SK-N-SH (cell line): ENCODE measurements around the gene MEF2D. TPM values are rescaled to one million over a fixed set of nuclear protein-coding genes. Genes with fewer than 3 reads are reported as not detected.

Experiments
- CTCF ChIA-PET: fragments of 300-600, 350-600 bp; formaldehyde crosslinking; extraction: SDS; loops from one replicate; lab custom pipeline; 2021; lab: Yijun Ruan, JAX
- POLR2A ChIA-PET: fragments of 350-600 bp; sonication (Branson Sonifier 250); formaldehyde crosslinking; extraction: SDS; loops from one replicate; lab custom pipeline; 2020; ENCODE audit warnings: antibody characterized with exemption, inconsistent platforms; lab: Yijun Ruan, JAX
- DNase-seq: peaks from one replicate; pipeline ENCODE4 v3.0.0; 2012
- H2AFZ ChIP-seq: fragments of 200-600 bp; sonication (generic); 2 replicates; pipeline ENCODE4 v1.8.1; 2016; ENCODE audit warnings: antibody characterized with exemption, mild to moderate bottlenecking, low read depth
- H3F3A ChIP-seq: fragments of 200-600 bp; sonication (generic); replicated peaks from 2 replicates; pipeline ENCODE3; 2016; ENCODE audit warnings: antibody characterized with exemption, mild to moderate bottlenecking; ENCODE audit not compliant: insufficient read depth
- H3K27ac ChIP-seq, 2 experiments: fragments of 200-500 bp in 1 of 2; fragments of 200-600 bp in 1 of 2; sonication (Bioruptor generic) in 1 of 2; sonication (generic), shearing (Covaris generic) in 1 of 2; 2 replicates each; pipeline versions ENCODE4 v1.5.1 to v1.6.1; 2014 to 2016; ENCODE audit warnings: low read depth in 2 of 2, inconsistent platforms in 1 of 2, low read length in 1 of 2, mild to moderate bottlenecking in 1 of 2, mixed read lengths in 1 of 2
- H3K27me3 ChIP-seq: fragments of 200-600 bp; sonication (generic), shearing (Covaris generic); 2 replicates; pipeline ENCODE4 v1.6.1; 2016; ENCODE audit warnings: mixed run types; ENCODE audit not compliant: insufficient read depth
- H3K36me3 ChIP-seq, 2 experiments: fragments of 200-500 bp in 1 of 2; fragments of 200-600 bp in 1 of 2; sonication (Bioruptor generic) in 1 of 2; sonication (generic) in 1 of 2; replicated peaks in 1 of 2; 2 replicates each; pipeline versions ENCODE3 to v1.5.1; 2014 to 2016; ENCODE audit warnings: low read length in 1 of 2, mild to moderate bottlenecking in 1 of 2; ENCODE audit not compliant: insufficient read depth in 2 of 2, control insufficient read depth in 1 of 2
- H3K4me1 ChIP-seq, 2 experiments: fragments of 200-500 bp in 1 of 2; fragments of 200-600 bp in 1 of 2; sonication (Bioruptor generic) in 1 of 2; sonication (generic), shearing (Covaris generic) in 1 of 2; 2 replicates each; pipeline versions ENCODE4 v1.5.1 to v1.6.1; 2014 to 2016; ENCODE audit warnings: low read depth in 1 of 2, low read length in 1 of 2, mixed run types in 1 of 2; ENCODE audit not compliant: insufficient read depth in 2 of 2, control insufficient read depth in 1 of 2
- H3K4me2 ChIP-seq: fragments of 200-600 bp; sonication (generic), shearing (Covaris generic); 2 replicates; pipeline ENCODE4 v1.6.1; 2017; ENCODE audit warnings: mixed run types
- H3K4me3 ChIP-seq, 2 experiments: fragments of 200-500 bp in 1 of 2; fragments of 200-600 bp in 1 of 2; sonication (Bioruptor generic) in 1 of 2; sonication (generic), shearing (Covaris generic) in 1 of 2; 2 replicates each; pipeline versions ENCODE4 v1.5.1 to v1.8.1; 2014 to 2016; ENCODE audit warnings: low read depth in 2 of 2, inconsistent platforms in 1 of 2, low read length in 1 of 2, mild to moderate bottlenecking in 1 of 2, mixed read lengths in 1 of 2, moderate library complexity in 1 of 2
- H3K79me2 ChIP-seq: fragments of 200-600 bp; sonication (generic); 2 replicates; pipeline ENCODE4 v1.8.1; 2017; ENCODE audit warnings: mild to moderate bottlenecking; ENCODE audit not compliant: insufficient read depth
- H3K9ac ChIP-seq: fragments of 200-600 bp; sonication (generic); 2 replicates; pipeline ENCODE4 v1.6.1; 2017; ENCODE audit warnings: mixed run types
- H3K9me2 ChIP-seq: fragments of 200-600 bp; sonication (generic); 2 replicates; pipeline ENCODE4 v1.6.1; 2017; ENCODE audit warnings: mixed run types
- H3K9me3 ChIP-seq: fragments of 200-600 bp; sonication (generic); 2 replicates; pipeline ENCODE4 v1.6.1; 2017; ENCODE audit warnings: mixed run types, mild to moderate bottlenecking, moderate library complexity
- H4K20me1 ChIP-seq: fragments of 200-600 bp; sonication (generic); 2 replicates; pipeline ENCODE4 v1.6.1; 2017; ENCODE audit warnings: mild to moderate bottlenecking, mixed run types; ENCODE audit not compliant: insufficient read depth
- ELF1 ChIP-seq: IDR thresholded peaks from 2 replicates; pipeline ENCODE4 v1.4.0; 2012
- EZH2phosphoT487 ChIP-seq: fragments of 200-600 bp; sonication (generic); IDR thresholded peaks from 2 replicates; pipeline ENCODE4 v1.6.1; 2017; ENCODE audit warnings: low read depth, mixed run types, mild to moderate bottlenecking, antibody characterized with exemption, moderate library complexity, borderline replicate concordance
- FOXJ3 ChIP-seq: sonication (generic); formaldehyde crosslinking; IDR thresholded peaks from 2 replicates; pipeline ENCODE4 v1.5.1; 2020; ENCODE audit warnings: mild to moderate bottlenecking, missing genetic modification reagents
- FOXM1 ChIP-seq: IDR thresholded peaks from 2 replicates; pipeline ENCODE4 v1.4.0; 2012; ENCODE audit warnings: low read depth, mild to moderate bottlenecking
- GABPA ChIP-seq: IDR thresholded peaks from 2 replicates; pipeline ENCODE4 v1.4.0; 2012; ENCODE audit warnings: low read depth, mild to moderate bottlenecking
- GATA2 ChIP-seq: sonication (generic); formaldehyde crosslinking; IDR thresholded peaks from 2 replicates; pipeline ENCODE4 v1.5.0; 2020; ENCODE audit warnings: mild to moderate bottlenecking, missing genetic modification reagents
- MXI1 ChIP-seq: IDR thresholded peaks from 2 replicates; pipeline ENCODE4 v1.6.1; 2012; ENCODE audit warnings: mild to moderate bottlenecking, low read depth, low read length, improper control_type of control experiment
- NRF1 ChIP-seq: IDR thresholded peaks from 2 replicates; pipeline ENCODE4 v1.6.1; 2012; ENCODE audit warnings: low read depth, mild to moderate bottlenecking, low read length
- POLR2AphosphoS5 ChIP-seq: IDR thresholded peaks from 2 replicates; pipeline ENCODE4 v1.6.1; 2012; ENCODE audit warnings: low read depth, low read length
- RFX5 ChIP-seq: IDR thresholded peaks from 2 replicates; pipeline ENCODE4 v1.6.1; 2012; ENCODE audit warnings: mild to moderate bottlenecking, improper control_type of control experiment, low read length
- RXRA ChIP-seq: IDR thresholded peaks from 2 replicates; pipeline ENCODE4 v1.4.0; 2012; ENCODE audit warnings: low read depth, mild to moderate bottlenecking, borderline replicate concordance
- SIN3A ChIP-seq: IDR thresholded peaks from 2 replicates; pipeline ENCODE4 v1.6.1; 2012; ENCODE audit warnings: low read depth, mild to moderate bottlenecking, low read length, moderate library complexity, borderline replicate concordance
- SMC3 ChIP-seq: IDR thresholded peaks from 2 replicates; pipeline ENCODE4 v1.6.1; 2012; ENCODE audit warnings: low read depth, low read length, improper control_type of control experiment
- TAF1 ChIP-seq: IDR thresholded peaks from 2 replicates; pipeline ENCODE4 v1.6.1; 2012; ENCODE audit warnings: low read depth, mild to moderate bottlenecking, low read length, moderate library complexity, borderline replicate concordance
- YY1 ChIP-seq: IDR thresholded peaks from 2 replicates; pipeline ENCODE4 v1.4.0; 2012; ENCODE audit warnings: low read depth, mild to moderate bottlenecking
- WGBS: methylation state at CpG from one replicate; pipeline ENCODE4 v1.1.6; 2017; ENCODE audit warnings: low lambda C conversion rate; 5-methylcytosine and 5-hydroxymethylcytosine counted together
- polyA plus RNA-seq, 3 experiments: library from polyadenylated mRNA; depleted of rRNA; stranded (reverse); fragments of >200 nt; gene quantifications; 2 replicates each; pipeline ENCODE4 v1.2.3, GENCODE V29; 2012
- TF ChIP-seq, protein P1 (sequence below): fragments of 150-350 bp; IDR thresholded peaks from 2 replicates; pipeline ENCODE4 v1.6.1; 2017; ENCODE audit warnings: antibody characterized with exemption, low read length, low read depth, borderline replicate concordance
- TF ChIP-seq, protein P2 (sequence below): IDR thresholded peaks from 2 replicates; pipeline ENCODE4 v1.4.0; 2012; ENCODE audit warnings: low read depth
- TF ChIP-seq, protein P3 (sequence below): IDR thresholded peaks from 2 replicates; pipeline ENCODE4 v1.4.0; 2012; ENCODE audit warnings: low read depth, borderline replicate concordance
- TF ChIP-seq, protein P4 (sequence below): fragments of 150-350 bp; IDR thresholded peaks from 2 replicates; pipeline ENCODE4 v1.6.1; 2016; ENCODE audit warnings: mild to moderate bottlenecking, low read depth, low read length

MEF2D gene
- polyA plus RNA-seq, 1 of the 3 experiments (the other 2 are of a cell fraction) = 14.3 TPM

DNA sequence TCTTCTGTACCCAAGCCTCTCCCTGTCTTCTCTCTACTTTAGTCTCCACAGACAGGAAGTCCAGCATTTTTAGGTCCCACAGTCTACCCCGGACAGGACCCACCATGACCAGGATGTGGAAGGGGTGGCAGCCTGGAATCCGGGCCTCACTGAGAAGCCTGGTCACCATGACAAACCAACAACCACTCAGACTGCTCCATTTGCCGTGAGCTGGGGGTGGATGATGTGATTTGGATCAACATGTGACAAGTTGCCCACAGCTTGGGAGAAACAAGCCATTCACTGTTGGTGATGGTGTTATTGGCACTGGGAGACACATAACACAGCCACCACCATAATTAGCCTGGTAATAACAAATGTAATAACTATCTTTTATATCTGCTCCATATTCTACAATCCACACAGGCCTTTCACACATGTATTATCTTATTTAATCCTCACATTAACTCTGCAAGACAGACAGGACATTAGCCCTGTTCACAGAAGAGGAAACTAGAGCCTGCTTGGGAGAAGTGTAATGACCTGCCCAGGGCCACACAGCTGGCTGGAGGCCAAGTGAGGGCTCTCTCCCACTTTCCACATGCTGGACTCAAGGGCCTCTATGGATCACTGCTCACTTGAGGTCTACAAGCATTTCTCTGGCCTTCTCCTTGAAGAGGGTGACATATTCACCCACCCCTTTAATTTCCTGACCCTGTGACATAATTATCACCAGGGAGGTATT, 22.9 kb downstream of the MEF2D start:
- Histone ChIP-seq H3K4me2 (no peak overlapping the region), H3K9me3 (no peaks in the 10 kb centered on the region), H2AFZ (no peak overlapping the region), H3K27me3 (no peaks in the 10 kb centered on the region), H3K27ac (peak overlapping the region in 1 of 2 experiments; percentile 55; a peak in 2 of 4 replicates), H3K36me3 (peaks cover 46 to 86% of the 10 kb centered on the region in 2 experiments), H4K20me1 (peaks cover 44% of the 10 kb centered on the region), H3F3A (peaks cover 7% of the 10 kb centered on the region), H3K79me2 (peaks cover 27% of the 10 kb centered on the region), H3K4me1 (0 out of 4 replicates have a peak, but pooled peaks cover 0 to 5% of the 10 kb centered on the region in 2 experiments), H3K9me2 (no peaks in the 10 kb centered on the region), H3K9ac (0 out of 2 replicates have a peak overlapping the region, but pooled peaks have one; percentile 8), H3K4me3 (no peak overlapping the region)
- DNase-seq = no peak
- CTCF ChIA-PET = interaction anchor here (0.8 to 2.7 kb wide), 2 partner anchors 20 to 147 kb away, joined by 3 to 8 read pairs; no protein-coding TSS in a partner anchor
- WGBS = 77% methylated on average over 3 of the region's 3 CpGs
- no peak for TF ChIP-seq SIN3A
- TF ChIP-seq, protein P1, sequence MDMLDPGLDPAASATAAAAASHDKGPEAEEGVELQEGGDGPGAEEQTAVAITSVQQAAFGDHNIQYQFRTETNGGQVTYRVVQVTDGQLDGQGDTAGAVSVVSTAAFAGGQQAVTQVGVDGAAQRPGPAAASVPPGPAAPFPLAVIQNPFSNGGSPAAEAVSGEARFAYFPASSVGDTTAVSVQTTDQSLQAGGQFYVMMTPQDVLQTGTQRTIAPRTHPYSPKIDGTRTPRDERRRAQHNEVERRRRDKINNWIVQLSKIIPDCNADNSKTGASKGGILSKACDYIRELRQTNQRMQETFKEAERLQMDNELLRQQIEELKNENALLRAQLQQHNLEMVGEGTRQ = no peak
- TF ChIP-seq, protein P2, sequence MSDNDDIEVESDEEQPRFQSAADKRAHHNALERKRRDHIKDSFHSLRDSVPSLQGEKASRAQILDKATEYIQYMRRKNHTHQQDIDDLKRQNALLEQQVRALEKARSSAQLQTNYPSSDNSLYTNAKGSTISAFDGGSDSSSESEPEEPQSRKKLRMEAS = no peak
- no peak for TF ChIP-seq GATA2 (CRISPR knock-in tag)
- TF ChIP-seq RFX5 = no peak
- no peak for TF ChIP-seq YY1
- TF ChIP-seq, protein P3, sequence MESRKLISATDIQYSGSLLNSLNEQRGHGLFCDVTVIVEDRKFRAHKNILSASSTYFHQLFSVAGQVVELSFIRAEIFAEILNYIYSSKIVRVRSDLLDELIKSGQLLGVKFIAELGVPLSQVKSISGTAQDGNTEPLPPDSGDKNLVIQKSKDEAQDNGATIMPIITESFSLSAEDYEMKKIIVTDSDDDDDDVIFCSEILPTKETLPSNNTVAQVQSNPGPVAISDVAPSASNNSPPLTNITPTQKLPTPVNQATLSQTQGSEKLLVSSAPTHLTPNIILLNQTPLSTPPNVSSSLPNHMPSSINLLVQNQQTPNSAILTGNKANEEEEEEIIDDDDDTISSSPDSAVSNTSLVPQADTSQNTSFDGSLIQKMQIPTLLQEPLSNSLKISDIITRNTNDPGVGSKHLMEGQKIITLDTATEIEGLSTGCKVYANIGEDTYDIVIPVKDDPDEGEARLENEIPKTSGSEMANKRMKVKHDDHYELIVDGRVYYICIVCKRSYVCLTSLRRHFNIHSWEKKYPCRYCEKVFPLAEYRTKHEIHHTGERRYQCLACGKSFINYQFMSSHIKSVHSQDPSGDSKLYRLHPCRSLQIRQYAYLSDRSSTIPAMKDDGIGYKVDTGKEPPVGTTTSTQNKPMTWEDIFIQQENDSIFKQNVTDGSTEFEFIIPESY = no peak
- no peak for TF ChIP-seq EZH2phosphoT487
- no peak for TF ChIP-seq POLR2AphosphoS5
- TF ChIP-seq ELF1 = no peak
- no peak for TF ChIP-seq FOXM1
- TF ChIP-seq TAF1 = no peak
- TF ChIP-seq SMC3 = no peak
- no peak for TF ChIP-seq RXRA
- no peak for TF ChIP-seq GABPA
- no peak for TF ChIP-seq FOXJ3 (CRISPR knock-in tag)
- TF ChIP-seq MXI1 = no peak
- TF ChIP-seq, protein P4, sequence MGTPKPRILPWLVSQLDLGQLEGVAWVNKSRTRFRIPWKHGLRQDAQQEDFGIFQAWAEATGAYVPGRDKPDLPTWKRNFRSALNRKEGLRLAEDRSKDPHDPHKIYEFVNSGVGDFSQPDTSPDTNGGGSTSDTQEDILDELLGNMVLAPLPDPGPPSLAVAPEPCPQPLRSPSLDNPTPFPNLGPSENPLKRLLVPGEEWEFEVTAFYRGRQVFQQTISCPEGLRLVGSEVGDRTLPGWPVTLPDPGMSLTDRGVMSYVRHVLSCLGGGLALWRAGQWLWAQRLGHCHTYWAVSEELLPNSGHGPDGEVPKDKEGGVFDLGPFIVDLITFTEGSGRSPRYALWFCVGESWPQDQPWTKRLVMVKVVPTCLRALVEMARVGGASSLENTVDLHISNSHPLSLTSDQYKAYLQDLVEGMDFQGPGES = no peak
- no peak for TF ChIP-seq NRF1
- POLR2A ChIA-PET = interaction anchor here (0.7 kb wide), 1 partner anchor 16 kb away, joined by 3 read pairs; no protein-coding TSS in a partner anchor
